Epidermal melanocyte (primary cell): Measurements from ENCODE around the gene OPCML.

Experiments
- DNase-seq: peaks from one replicate; pipeline ENCODE4 v3.0.0; 2011; ENCODE audit warnings: low spot score; ENCODE audit not compliant: insufficient read length

Gene OPCML

DNA sequence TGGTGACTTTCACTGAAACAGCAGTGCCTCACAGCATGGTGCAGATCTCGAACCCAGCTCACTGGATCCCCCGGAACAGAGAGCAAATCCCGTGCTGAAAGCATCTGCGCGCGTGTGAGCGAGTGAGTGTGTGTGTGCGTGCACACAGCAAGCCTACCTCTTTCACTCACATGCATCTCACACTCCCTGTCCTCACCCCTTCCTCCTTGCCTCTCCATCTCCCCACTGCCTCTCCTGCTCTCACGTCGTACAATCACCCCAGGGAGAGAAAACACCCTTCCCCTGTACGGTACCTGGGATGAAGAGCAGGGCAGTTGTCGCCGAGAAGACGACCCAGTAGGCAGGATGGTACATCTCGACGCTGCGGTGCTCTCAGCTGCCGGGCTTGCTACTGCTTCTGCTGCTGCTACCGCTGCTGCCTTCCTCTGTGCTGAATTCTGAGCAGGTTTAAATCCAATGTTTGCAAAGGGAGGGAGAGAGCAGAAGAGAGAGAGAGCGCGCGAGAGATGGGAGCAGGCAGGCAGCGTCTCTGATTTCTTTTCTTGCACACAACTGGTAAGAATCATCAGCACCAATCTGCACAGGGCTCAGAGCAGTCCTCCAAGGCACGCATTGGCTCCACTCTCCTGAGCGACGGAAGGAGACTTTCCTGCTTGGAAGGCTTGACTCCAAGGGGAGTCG is at the start of gene OPCML:
OPCML (minus strand) TSS at position 531 of the 681 bp plus-strand sequence.
- no peak for DNase-seq

DNA sequence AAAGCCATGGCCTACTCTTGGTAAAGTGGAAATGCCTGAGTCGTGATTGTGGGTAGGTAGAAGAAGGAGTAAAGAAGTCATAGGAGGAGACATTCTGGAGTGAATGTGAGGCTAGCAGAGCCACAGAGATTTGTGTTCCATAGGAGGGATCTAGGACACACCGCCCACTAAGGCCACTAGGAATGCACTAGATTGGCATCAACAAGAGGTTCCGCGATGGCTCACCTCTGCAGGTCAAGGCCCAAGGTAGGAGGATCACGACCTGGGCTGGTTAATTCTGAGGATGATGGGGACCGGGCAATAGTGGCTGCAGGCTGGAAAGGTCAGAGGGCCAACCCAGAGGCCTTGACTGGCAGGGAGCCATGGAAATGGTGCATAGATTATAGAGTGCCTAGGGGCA is 48.8 kb upstream of the OPCML start:
- DNase-seq, result no peak

DNA sequence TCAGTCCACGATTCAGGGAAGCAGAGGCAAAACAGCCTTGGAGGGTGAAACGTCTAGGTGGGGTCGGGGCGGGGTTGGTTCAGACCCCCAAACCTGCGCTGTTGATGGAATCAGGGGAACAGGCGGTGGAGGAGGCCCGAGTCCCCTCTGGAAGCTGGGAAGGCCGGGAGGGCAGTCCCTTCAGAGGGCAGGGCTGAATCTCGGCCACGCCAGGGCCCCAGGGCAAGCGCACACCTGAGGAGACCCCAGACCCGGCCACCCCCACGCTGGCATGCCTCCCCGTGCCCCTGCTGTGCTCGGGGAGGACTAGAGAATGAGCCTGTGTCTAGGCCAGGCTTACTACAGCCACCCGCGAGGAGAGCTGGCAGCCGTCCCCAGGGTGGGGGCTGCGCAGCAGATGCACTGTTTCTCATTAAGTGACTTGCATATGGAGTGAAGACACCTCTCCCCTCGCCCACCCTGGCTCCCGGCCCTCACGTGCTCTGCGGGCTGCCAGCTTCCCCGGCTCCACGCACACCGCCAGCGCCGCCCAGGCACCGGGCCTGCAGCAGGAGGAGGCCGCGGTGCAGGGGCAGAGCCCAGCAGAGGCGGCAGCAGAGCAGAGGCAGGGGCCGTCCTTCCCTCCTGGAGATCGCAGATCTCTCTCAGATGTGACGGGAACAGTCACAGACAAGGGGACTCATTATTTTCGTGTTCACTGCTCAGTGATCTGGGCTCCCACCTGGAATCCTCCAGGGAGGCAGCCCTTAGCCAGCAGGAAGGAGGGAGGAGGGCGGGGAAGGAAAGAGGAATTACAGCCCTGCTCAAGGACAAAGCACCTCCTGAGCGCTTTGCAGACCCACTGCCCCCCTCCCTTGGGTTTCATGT is 47.1 kb upstream of the OPCML start:
- no peak for DNase-seq

DNA sequence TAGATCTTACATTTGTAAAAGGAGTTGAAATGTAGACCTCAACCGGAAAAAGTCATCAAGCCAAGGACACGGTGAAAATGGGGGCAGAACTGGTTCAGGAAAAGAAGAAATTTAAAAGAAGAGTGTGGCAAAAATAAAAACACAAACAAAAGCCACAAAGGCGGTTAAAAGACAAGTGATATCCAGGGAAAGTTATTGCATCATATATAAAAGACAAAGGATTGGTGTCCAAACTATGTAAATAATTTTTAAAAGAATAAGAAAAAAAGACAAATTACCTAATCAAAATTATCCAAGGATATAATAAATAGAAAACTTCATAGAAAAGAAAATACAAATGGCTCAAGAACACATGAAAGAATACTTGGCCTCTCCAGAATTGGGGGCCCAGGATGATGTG is 45.1 kb upstream of the OPCML start:
- DNase-seq, result no peak

DNA sequence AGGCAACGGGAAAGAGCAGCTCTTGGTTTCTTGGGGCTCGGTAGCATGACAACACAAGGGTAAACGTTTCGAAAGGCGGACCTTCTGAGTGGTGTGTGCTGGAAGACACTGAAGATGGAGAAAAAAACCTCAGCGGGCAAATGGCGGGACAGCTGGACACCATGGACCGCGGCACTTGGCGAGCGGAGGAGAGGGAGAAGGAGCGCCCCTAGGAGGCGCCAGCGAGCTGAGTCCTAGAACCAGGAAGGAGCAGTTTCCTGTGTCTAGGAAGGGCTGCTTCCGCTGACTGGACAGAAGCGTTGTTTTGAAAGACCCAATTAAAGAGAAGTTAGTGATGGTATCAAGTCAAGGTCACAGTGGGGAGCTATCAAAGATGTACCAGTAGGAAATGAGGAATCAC is 44.0 kb upstream of the OPCML start:
- no peak for DNase-seq

DNA sequence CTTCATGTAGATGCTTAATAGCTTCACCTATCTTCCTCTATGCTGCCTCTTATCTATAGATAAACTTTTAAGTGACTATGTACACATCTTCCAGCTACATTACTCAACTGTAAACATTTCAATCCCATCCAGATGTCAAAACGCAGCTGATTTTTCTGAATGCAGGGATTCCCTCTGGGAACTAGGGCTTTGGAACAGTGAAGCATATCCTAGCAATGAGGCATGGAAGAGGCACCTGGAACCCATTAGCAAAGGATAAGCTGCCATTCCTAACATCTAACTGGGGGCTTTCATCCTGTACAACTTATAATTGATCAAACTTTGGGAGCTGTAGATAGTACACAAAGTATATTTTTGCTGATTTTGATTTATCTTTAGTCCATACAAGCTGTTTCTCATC is 40.8 kb upstream of the OPCML start:
- no peak for DNase-seq

DNA sequence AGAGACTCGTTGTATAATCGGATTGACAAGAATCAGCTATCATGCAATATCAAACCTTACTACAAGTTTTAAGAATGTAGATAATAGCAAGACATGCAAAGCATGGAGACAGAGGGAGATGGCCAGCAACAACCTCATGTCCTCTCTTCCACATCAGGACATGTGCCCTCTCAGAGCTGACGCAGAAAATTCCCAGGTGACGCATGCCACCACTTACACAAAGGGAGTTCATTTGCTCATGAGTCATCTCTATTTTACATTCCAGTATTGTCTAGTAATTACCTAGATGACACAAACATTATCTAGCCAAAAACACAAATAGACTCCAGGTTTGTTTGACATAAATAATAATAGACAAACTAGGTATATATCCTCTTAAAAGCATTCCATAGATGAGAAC is 38.1 kb upstream of the OPCML start:
- DNase-seq, result no peak

DNA sequence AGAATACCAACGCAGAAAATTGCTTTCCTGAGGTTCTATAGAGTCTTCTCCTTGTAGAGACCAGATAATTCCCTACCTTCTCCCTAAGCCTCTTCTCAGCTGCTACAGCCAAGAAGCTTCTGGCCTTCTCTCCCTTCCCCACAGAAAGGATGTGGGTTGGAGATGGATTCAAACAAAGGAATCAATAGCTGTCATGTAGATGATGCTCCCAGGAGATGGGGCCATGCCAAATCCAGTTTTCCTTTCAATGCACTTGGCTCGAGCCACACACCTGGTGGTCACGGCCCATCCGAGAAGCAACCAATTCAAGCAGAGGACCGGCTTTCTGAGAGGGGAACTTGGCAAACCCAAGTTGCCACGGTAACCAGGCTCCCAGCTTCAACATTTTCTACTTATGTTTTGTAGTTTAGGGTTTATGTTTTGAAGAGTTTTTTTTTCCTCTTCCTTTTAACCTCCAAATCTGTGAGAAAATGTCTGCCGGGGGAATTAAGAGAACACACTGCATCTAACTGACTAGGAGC is 31.3 kb upstream of the OPCML start:
- no peak for DNase-seq

DNA sequence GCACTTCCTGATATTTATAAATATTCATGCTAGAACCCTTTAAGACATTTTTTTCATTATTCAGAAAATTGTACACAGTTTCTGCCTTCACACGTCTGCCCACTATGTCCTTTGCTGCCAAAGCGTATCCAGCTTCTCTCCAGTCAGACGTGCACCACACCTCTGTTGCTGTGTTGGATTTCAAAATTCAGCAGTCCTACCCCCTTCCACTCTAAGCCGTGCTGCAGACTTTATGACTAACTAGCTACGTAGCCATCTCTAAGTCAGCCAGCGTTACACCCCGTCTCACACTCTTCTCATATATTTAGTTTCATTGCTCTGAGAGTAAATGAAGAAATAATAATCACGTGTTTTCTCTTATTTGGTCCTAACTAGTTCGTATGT is 28.2 kb upstream of the OPCML start:
- DNase-seq, result no peak

DNA sequence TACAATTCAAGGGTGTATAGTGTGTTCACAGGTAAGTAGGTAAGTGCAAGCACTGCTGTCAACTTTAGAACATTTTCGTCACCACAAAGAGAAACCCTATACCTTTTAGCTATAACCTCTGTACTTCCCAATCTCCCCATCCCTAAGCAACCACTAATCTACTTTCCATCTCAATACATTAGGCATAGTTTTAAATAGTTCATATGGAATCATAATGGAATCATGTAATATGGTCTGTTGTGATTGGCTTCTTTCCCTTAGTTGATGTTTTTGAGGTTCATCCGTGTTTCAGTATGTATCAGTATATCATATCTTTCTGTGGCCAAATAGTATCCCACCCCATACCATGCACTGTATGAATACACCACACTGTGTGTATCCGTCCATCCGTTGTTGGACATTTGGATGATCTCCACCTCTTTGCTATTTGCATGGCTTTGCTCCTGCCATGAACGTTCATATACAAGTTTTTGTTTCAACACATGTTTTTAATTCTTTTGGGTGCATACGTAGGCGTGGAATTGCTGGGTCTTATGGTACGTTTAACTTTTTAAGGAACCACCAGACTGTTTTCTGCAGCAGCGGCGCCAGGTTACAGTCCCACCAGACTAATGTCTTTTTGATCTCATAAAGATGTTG is 27.7 kb upstream of the OPCML start:
- DNase-seq, result no peak

DNA sequence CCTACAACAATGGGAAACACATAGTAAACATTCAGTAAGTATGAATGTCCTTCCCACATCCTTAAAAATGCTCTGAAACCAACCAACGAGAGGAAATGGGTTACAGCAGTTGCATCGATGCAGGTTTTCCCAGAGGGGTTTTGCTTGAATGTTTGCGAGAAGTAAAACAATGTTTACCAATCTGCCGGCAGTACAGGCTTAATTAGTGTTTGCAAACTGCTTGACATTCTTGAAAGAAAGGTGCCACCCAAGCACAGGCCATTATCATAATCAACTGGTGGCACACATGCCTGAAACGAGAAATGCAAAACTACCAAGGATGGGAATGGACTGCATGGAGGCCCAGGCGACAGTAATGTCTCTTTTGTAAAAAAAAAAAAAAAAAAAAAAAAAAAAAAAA is 27.1 kb upstream of the OPCML start:
- DNase-seq, result no peak

DNA sequence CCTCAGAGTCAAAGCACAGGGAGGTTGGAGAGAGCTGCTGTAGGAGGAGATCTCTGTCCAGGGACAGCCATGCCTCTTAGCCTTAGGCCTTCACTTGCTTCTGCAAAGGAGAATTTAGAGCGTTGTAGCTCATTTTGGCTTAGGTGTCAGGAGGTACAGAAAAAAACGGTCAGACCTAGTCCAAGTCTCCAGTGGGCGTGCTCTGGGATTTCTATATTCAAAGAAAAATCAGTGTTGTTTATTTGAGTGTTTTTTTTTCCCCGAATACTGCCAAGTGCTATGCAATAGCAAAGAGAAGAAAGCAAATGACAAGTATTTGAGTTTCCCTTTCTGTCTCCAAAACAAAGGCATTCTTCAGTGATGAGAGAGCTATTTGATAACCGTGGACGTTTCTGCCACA is 22.7 kb upstream of the OPCML start:
- no peak for DNase-seq

DNA sequence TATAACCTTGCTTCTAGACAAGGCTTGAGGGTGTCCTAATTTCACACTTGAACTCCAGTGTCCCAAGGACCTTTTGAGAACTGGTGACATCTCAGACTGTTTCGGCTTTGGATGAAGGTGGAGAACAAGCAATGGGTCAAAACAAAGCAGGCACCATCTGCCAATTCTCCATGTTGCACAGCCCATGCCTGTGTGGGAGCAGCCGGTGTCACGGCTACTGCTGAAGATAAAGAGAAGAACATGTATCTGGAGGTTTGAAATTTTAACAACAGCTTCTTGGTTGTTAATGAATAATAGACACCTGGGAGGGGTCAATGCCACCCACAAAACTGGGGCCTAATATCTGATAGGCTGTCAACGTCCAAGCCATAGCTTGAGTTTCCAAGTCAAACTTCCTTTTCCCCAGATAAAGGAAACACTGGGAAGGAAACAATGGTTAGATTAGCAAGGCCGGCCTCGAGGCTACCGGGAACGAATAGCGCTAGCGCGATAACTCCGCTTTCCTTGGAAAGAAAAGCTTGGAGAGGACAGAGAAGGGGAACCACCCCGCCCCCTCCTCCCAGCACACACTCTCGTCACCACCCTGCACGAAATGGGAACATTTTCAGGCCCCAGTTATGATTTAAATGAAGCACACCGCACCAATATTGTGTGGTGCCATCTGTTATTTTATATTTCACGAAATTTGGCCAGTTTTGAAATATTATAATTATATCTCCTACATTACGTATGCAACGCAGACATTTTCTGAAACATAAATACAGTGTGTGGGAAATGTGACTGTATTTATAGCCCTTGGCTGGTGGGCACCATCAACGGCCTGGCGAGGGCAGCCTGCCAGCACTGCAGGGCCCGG is 21.8 kb upstream of the OPCML start:
- DNase-seq, result no peak

DNA sequence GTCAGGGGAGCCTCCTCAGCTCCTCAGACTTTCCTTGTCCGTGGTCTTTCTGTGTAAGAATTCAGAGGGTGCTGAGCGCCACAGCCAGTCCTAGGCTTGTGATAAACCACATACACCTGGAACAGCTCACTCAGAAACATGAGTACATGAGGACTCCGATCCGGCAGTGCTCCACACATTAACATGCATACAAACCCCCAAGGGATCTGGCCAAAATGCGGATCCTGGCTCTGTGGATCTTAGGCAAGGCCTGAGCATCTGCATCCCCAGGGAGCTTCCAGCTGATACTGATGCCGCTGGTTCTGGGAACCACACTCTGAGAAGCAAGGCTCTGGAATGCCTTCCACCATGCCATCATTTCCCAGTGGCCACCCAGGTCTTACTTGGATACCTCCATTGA is 20.6 kb upstream of the OPCML start:
- no peak for DNase-seq

DNA sequence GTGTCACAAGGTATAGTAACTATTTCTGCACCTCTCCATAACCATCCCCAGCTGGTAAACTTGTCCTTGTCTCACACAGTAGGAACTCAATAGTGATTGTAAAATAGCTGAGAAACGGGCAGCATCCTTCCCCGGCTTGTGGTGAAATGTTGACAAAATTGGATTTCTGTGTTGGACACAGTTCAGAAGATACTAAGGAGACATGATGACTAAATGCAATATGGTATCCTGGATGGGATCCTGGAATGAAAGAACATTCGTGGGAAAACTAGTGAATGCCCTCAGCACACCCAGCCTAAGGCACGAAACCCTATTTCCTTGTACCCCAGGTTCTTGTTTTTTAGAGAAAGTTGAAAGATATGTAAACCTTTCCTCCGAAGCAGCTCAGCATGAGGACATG is 18.8 kb upstream of the OPCML start:
- DNase-seq, result no peak

DNA sequence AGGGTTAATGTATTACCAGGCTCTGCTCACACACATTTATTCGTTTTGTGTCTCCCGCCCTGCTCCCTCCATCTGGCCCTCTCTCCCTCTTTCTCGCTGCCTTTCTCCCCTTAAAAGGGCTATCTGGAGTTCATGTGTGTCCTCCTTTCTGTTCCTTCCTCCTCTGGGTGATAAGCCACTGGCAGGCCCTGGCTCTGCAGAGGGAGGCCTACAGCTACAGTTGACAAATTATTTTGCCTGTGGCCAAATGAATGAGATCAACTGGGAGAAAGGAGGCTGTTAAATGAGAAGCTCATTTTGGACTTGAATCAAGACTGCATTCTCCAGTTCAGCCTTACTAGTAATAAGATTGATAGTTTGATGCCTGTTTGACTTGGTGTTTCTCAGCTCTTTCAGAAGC is 17.5 kb upstream of the OPCML start:
- DNase-seq, result no peak

DNA sequence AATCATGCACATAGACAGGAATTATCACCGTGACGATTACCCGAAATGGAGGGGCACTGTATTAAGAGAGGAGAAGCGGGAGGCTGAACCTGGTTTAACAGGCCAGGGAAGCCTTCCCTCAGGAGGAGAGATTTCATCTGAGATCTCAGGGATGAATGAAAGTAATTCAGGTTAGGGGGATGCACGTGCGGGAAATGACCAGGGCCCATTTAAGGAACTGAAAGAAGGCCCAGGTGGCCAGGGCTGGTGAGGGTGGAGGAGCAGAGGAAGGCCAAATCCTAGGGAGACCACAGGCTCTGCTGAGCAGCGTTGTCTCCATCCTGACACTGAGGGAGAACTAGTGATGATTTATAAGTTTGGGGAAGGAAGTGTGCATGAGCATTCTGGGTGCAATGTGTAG is 16.3 kb upstream of the OPCML start:
- no peak for DNase-seq

DNA sequence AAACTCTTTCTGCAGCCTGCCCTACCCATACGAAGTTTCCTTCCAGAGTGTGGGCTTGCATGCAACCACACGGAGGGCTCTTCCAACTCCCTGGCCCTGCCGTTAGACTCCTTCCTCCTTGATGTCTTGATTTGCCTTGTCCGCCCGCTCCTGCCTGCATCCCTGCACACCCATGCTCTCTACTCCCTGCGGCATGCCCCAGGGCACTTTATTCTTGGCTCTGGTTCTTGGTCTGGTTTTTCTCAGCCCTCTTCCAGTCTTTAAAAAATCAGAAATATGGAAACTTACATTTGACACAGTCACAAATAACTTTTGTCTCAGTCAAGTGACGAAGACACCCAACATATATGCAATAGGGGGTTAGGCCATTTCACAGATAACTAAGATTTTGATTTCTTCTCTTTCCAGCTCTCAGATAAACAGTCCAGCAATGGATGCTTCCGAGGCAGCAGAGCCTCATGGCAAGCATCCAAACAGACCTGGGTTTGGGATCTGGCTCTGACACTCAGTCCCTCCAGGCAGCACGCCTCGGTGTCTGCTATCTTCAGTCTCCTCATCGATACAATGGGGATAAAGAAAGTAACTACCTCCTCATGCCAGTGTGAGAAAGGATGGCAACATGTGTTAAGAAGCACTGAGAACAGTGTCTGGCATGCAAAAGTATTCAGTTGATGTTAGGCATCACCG is 15.7 kb upstream of the OPCML start:
- DNase-seq, result no peak

DNA sequence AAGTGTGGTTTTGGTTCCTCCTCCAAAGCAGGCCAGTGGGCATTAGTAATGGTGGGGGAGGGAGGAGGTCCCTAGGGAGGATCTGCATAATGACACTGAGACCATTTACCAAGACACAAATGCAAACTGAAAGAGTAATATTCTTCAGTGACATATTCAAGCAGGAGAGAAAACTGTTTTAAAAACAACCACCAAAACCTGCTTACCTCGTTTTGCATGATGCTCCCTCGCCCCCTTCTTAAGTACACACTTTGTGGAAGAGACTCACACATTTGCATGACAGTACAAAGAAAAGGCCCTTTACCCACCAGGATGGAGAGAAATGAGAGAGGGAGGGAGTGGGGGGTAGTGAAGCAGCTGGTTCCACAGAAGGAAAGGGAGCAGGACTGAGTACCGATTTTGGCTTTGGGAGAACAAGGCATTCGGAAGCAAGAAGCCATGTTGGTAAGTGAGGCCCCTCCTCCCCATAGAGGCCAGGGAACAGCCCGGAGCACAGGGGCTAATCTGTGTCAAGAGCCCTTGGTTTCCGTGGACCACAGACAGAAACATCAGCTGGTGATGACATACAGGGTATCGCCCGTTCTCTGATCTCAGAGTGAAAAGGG is 13.0 kb upstream of the OPCML start:
- DNase-seq, result no peak

DNA sequence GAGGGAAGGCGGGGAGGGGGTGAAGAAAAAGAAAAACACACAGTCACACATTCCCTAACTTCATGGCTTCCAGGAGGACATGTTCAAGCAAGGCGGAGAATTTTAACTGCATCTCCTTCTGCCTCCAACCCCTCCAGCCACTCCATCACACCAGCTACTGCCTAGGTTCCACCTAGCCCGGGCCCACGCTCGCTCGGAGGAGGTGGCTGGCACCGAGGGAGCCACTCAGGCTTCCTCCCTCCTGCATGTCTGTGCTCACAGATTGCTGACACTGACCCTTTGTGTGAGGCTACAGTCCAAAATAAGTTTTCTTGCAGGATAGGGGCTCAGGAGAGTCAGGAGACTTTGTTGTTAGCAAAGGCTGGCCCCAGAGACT is 9.4 kb upstream of the OPCML start:
- DNase-seq, result no peak
